ENCODE measurements around the gene GAST. TPM values are rescaled to one million over a fixed set of nuclear protein-coding genes. Genes with fewer than 3 reads are reported as not detected.

GAST gene
- total and polyA plus RNA-seq, 10 of the 15 experiments (the other 5 are each of a cell fraction or from before 2014, with no cell fraction given), result not detected

DNA sequence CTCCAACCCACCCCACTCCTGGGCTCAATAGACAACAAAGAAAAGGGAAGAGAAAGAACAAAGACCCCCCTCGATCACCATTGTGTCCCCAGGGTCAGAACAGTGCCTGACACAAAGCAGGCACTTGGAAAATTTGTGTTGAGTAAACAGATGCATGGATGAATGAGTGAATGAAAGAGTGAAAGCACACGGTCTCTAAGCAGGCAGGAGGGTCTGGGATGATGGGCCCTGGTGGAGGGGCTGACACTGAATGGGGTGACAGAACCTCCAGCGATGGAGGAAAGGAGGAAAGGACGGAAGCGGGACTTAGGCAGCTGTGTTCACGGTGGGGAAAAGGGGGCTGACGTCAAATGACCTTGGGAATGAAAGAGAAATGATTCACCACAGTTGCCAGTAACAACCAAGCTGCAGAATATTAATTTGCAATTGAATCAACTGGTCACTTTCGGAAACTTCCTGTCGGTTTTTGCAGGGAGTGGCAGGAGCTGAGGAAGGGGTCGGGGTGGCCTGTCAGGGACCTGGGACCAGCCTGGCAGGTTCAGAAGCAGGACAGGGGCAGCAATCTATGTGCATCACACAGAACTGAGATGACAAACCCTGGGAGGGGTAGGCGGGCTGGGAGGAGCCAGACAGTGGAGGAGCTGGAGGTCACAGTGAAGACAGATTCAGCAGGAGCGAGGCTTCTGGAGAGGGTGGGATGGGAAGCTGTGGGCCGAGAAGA is 6.7 kb upstream of the GAST start:
- intact Hi-C loops (cut with micrococcal nuclease; ENCODE audit: unreplicated experiment) (no loop called here), in situ Hi-C loops (cut with MboI) (no loop called here)
- no peaks in the 10 kb centered on the region for H3K4me1 ChIP-seq (ENCODE audit: control insufficient read depth, insufficient read depth, low read length)
- ATAC-seq (no peak; the same call in 2 of the 3 replicates), DNase-seq (ENCODE audit: low read depth, low spot score) (no peak), FAIRE-seq (no peak)
- H3K9me3 ChIP-seq (replicated peaks; ENCODE audit: control insufficient read depth, insufficient read depth, low read length), result no peaks in the 10 kb centered on the region
- ChIA-PET SMC1A (ENCODE audit: uncharacterized antibody, unreplicated experiment) (no interaction called here), CTCF (interaction anchor here (0.6 to 1.0 kb wide), 4 partner anchors 9 to 744 kb away, joined by 3 to 4 read pairs (median 3); no protein-coding TSS in a partner anchor), RAD21 (ENCODE audit: unreplicated experiment) (interaction anchor here (0.7 to 1.2 kb wide), 2 partner anchors 26 to 57 kb away, joined by 3 to 4 read pairs; no protein-coding TSS in a partner anchor), POLR2A (interaction anchor here (0.6 to 1.1 kb wide), 2 partner anchors 15 to 81 kb away, joined by 3 read pairs; partner anchors contain the start of gene JUP)
- WGBS (ENCODE audit: insufficient coverage, insufficient replicate concordance, low lambda C conversion rate, missing lambda C conversion rate), result 25% methylated on average over 13 of the region's 13 CpGs
- no peak overlapping the region for H3K9ac ChIP-seq (ENCODE audit: control insufficient read depth, insufficient read depth, low read length)
- H3K36me3 ChIP-seq (ENCODE audit: control insufficient read depth in 2 of 2, insufficient read depth in 2 of 2, low read length in 1 of 2), result no peaks in the 10 kb centered on the region
- no peaks in the 10 kb centered on the region for H4K20me1 ChIP-seq (ENCODE audit: control insufficient read depth, insufficient read depth)
- H3K27me3 ChIP-seq (replicated peaks in 1 of 2; ENCODE audit: control insufficient read depth in 2 of 2, insufficient read depth in 2 of 2, low read length in 1 of 2), result no peaks in the 10 kb centered on the region; a peak in 1 of 4 replicates
- no peak for TF ChIP-seq RAD51 (IDR thresholded peaks at IDR 0.05)
- H3K79me2 ChIP-seq (ENCODE audit: control insufficient read depth, insufficient read depth, low read length), result no peaks in the 10 kb centered on the region
- no peak overlapping the region for H3K4me3 ChIP-seq
- no peak overlapping the region for H2AFZ ChIP-seq (ENCODE audit: control insufficient read depth, low read depth, low read length)
- H3K4me2 ChIP-seq (ENCODE audit: control insufficient read depth, insufficient read depth), result no peak overlapping the region
- no peak overlapping the region for H3K27ac ChIP-seq (ENCODE audit: control insufficient read depth, insufficient read depth)
- no TSS peak for BruUV-seq (replicated peaks)

DNA sequence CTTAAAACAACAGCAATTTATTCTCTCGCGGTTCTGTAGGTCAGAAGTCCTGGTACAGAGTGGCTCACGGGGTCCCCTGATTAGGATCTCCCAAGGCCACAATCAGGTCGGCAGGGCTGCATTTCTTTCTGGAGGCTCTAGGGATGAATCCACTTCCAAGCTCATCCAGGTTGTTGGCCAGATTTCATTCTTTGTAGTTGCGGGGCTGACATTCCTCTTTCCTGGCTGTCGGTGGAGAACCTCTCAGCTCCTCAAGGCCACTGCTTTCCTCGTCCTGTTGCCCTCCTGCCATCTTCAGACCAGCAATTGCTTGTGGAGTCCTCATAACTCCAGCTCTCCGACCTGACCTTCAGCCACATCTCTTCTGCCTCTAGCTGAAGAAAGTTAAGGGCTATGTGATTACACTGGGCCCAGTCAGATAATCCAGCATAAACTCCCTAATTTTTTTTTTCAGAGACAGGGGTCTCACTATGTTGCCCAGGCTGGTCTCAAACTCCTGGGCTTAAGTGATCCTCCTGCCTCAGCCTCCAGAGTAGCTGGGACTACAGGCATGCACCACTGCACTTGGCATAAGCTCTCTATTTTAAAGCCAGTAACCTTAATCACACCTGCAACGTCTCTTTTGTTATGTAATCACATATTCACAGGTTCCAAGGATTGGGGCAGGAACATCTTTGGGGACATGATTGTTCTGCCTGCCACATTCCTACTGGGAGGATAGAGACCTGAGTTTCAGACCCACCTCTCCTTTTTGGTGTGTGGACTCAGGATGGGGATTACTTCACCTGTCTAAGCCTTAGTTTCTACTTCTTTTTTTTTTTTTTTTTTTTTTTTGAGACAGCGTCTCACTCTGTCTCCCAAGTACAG is 4.1 kb upstream of the GAST start:
- RAD21 ChIA-PET (ENCODE audit: unreplicated experiment), result interaction anchor here (1.0 to 1.9 kb wide), 2 partner anchors 9 to 12 kb away, joined by 3 to 6 read pairs; no protein-coding TSS in a partner anchor
- CTCF ChIA-PET, result interaction anchor here (0.6 to 3.5 kb wide), 5 partner anchors 12 to 42 kb away, joined by 3 to 11 read pairs (median 5); no protein-coding TSS in a partner anchor
- no peak overlapping the region for H3K4me2 ChIP-seq (ENCODE audit: control insufficient read depth, insufficient read depth)
- H3K27me3 ChIP-seq (replicated peaks in 1 of 2; ENCODE audit: control insufficient read depth in 2 of 2, insufficient read depth in 2 of 2, low read length in 1 of 2), result no peaks in the 10 kb centered on the region; a peak in 2 of 4 replicates
- DNase-seq (ENCODE audit: low read depth, low spot score) (no peak), ATAC-seq (no peak), FAIRE-seq (no peak)
- POLR2A ChIA-PET, result interaction anchor here (0.6 to 1.0 kb wide), 2 partner anchors 15 to 1593 kb away, joined by 4 to 5 read pairs; no protein-coding TSS in a partner anchor
- no peaks in the 10 kb centered on the region for H3K9me3 ChIP-seq (replicated peaks; ENCODE audit: control insufficient read depth, insufficient read depth, low read length)
- SMC1A ChIA-PET (ENCODE audit: uncharacterized antibody, unreplicated experiment), result interaction anchor here (0.7 to 0.8 kb wide), 2 partner anchors 14 to 27 kb away, joined by 3 read pairs; no protein-coding TSS in a partner anchor
- H3K36me3 ChIP-seq (ENCODE audit: control insufficient read depth in 2 of 2, insufficient read depth in 2 of 2, low read length in 1 of 2), result no peaks in the 10 kb centered on the region
- no peaks in the 10 kb centered on the region for H3K4me1 ChIP-seq (ENCODE audit: control insufficient read depth, insufficient read depth, low read length)
- H3K27ac ChIP-seq (ENCODE audit: control insufficient read depth, insufficient read depth), result no peak overlapping the region
- H3K79me2 ChIP-seq (ENCODE audit: control insufficient read depth, insufficient read depth, low read length), result no peaks in the 10 kb centered on the region
- no peak overlapping the region for H3K9ac ChIP-seq (ENCODE audit: control insufficient read depth, insufficient read depth, low read length)
- WGBS (ENCODE audit: insufficient coverage, insufficient replicate concordance, low lambda C conversion rate, missing lambda C conversion rate), result 43% methylated on average over 10 of the region's 10 CpGs
- H4K20me1 ChIP-seq (ENCODE audit: control insufficient read depth, insufficient read depth), result no peaks in the 10 kb centered on the region
- no peak overlapping the region for H2AFZ ChIP-seq (ENCODE audit: control insufficient read depth, low read depth, low read length)
- in situ Hi-C loops (cut with MboI) (no loop called here), intact Hi-C loops (cut with micrococcal nuclease; ENCODE audit: unreplicated experiment) (no loop called here)
- no TSS peak for BruUV-seq (replicated peaks)
- no peak overlapping the region for H3K4me3 ChIP-seq
- TF ChIP-seq EZH2 (IDR thresholded peaks at IDR 0.05; ENCODE audit: borderline replicate concordance, control insufficient read depth, low read depth, low read length), result no peak
- TF ChIP-seq, protein P1, sequence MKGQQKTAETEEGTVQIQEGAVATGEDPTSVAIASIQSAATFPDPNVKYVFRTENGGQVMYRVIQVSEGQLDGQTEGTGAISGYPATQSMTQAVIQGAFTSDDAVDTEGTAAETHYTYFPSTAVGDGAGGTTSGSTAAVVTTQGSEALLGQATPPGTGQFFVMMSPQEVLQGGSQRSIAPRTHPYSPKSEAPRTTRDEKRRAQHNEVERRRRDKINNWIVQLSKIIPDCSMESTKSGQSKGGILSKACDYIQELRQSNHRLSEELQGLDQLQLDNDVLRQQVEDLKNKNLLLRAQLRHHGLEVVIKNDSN (IDR thresholded peaks at IDR 0.05; ENCODE audit: borderline replicate concordance, extremely low read length, insufficient read depth, low read depth, low read length), result no peak
- TF ChIP-seq MEF2B (IDR thresholded peaks at IDR 0.05; ENCODE audit: partially characterized antibody, poor library complexity, severe bottlenecking), result no peak
- TF ChIP-seq FOS (IDR thresholded peaks at IDR 0.05; ENCODE audit: borderline replicate concordance, extremely low read depth, insufficient read length), result no peak
- no peak for TF ChIP-seq SMARCA5 (IDR thresholded peaks at IDR 0.05)
- no peak for TF ChIP-seq TCF7 (IDR thresholded peaks at IDR 0.05; ENCODE audit: borderline replicate concordance)
- no peak for TF ChIP-seq ZBTB11 (CRISPR knock-in tag; IDR thresholded peaks at IDR 0.05)
- TF ChIP-seq HDGF (IDR thresholded peaks at IDR 0.05), result no peak

Measured in GM12878 (cell line).